ENCODE results near the gene RBM20.

Gene RBM20

DNA sequence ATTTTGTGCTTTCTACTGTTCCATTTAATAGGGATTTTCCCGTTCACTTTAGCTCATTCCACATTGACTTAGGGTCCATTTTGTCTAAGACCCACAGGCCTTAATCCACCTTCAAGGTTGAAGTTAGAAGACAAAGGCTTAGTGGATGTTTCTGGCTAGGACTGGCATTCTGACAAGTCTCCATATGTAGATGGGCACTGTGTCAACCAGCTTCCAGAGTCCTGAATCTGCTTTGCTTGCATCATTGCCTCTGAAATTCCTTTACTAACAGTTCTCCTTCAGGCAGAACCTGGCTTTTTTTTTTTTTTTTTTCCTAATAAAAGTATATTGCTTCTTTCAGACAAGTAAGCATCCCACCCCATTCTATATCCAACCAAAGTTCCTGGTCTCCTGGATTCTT, 158.0 kb downstream of the RBM20 start:
- ATAC-seq = peak; percentile 63
- TF ChIP-seq TCF4 (CRISPR knock-in tag; IDR thresholded peaks at IDR 0.05; ENCODE audit: borderline replicate concordance) (no peak), ISL1 (CRISPR knock-in tag; IDR thresholded peaks at IDR 0.05) (no peak), SNAI2 (CRISPR knock-in tag; IDR thresholded peaks at IDR 0.05) (no peak), CREB5 (CRISPR knock-in tag; IDR thresholded peaks at IDR 0.05; ENCODE audit: low read depth) (no peak), OSR1 (CRISPR knock-in tag; IDR thresholded peaks at IDR 0.05) (no peak), RARB (CRISPR knock-in tag; IDR thresholded peaks at IDR 0.05) (no peak)
- TF ChIP-seq, protein P1, sequence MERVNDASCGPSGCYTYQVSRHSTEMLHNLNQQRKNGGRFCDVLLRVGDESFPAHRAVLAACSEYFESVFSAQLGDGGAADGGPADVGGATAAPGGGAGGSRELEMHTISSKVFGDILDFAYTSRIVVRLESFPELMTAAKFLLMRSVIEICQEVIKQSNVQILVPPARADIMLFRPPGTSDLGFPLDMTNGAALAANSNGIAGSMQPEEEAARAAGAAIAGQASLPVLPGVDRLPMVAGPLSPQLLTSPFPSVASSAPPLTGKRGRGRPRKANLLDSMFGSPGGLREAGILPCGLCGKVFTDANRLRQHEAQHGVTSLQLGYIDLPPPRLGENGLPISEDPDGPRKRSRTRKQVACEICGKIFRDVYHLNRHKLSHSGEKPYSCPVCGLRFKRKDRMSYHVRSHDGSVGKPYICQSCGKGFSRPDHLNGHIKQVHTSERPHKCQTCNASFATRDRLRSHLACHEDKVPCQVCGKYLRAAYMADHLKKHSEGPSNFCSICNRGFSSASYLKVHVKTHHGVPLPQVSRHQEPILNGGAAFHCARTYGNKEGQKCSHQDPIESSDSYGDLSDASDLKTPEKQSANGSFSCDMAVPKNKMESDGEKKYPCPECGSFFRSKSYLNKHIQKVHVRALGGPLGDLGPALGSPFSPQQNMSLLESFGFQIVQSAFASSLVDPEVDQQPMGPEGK (CRISPR knock-in tag; IDR thresholded peaks at IDR 0.05; ENCODE audit: borderline replicate concordance) = no peak

DNA sequence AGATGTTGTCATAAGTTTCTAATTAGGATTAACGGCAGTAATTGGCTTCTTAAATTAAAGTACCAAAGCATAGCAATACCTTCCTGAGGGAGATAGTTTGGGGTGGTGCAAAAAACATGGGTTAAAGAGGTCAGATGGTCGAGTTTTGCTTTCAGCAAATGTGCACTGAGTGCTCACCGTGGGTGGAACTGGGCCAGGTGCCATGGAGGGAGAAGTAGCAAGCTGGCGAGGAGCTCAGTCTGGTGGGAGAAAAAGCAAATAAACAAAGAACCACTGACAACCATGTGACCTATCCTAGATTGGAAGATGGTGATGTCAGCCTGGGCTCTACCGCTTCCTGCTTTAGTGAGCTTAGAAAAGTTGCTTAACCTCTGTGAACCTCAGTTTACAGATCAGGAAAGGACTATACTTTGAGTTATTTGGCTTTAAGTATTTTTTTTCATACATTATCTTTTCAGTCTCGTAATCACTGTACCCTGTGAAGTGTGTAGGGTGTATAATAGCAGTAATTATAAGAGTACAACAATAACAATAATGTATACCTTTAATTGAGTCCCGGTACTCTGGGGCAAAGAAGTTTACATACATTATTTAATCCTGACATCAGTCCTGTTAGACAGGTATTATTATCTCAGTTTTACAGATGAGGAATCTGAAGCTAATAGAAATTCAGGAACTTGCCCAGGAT, 158.6 kb downstream of the RBM20 start:
- ATAC-seq = peak; percentile 70
- no peak for TF ChIP-seq RARB (CRISPR knock-in tag; IDR thresholded peaks at IDR 0.05)
- no peak for TF ChIP-seq CREB5 (CRISPR knock-in tag; IDR thresholded peaks at IDR 0.05; ENCODE audit: low read depth)
- TF ChIP-seq CSDC2 (CRISPR knock-in tag; IDR thresholded peaks at IDR 0.05) = no peak
- no peak for TF ChIP-seq SNAI2 (CRISPR knock-in tag; IDR thresholded peaks at IDR 0.05)
- TF ChIP-seq TOX (CRISPR knock-in tag; IDR thresholded peaks at IDR 0.05; ENCODE audit: borderline replicate concordance) = no peak

GRCh38 chr10:110803239-110803749, 159.2 kb downstream of the RBM20 start:
- ATAC-seq = no peak
- TF ChIP-seq RARB (CRISPR knock-in tag; IDR thresholded peaks at IDR 0.05) = no peak
- TF ChIP-seq TSHZ2 (CRISPR knock-in tag; IDR thresholded peaks at IDR 0.05) = no peak
- TF ChIP-seq ESRRG (CRISPR knock-in tag; IDR thresholded peaks at IDR 0.05) = no peak
- no peak for TF ChIP-seq PPARA (CRISPR knock-in tag; IDR thresholded peaks at IDR 0.05; ENCODE audit: borderline replicate concordance)
- TF ChIP-seq CSRNP3 (CRISPR knock-in tag; IDR thresholded peaks at IDR 0.05) = no peak
- TF ChIP-seq, protein P1 (CRISPR knock-in tag; IDR thresholded peaks at IDR 0.05; ENCODE audit: borderline replicate concordance) = no peak
- TF ChIP-seq ZNF8 (CRISPR knock-in tag; IDR thresholded peaks at IDR 0.05) = no peak

DNA sequence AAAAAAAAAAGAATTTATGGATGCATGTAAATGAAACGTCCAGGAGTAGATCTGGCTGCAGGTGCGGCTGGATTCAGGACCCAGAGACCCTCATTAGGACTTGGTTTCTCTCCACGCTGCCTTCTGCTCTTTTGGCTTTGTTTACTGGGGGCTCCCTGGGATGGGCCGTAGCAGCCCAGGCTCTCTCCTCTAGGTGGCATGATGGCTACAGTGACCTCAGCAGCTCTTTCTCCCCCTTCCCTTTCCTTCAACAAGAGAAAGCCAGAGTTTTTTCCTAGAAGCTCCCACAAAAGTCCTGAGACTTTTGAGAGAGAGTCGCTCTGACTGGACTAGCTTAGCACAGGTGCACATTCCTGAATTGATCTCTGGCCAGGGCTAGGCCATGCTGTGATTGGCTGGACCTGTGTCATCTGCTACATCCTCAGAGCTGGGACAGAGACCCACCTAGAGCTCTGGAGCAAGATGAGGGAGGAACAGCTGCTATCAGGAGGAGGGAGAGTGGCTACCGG, 159.7 kb downstream of the RBM20 start:
- TF ChIP-seq CREB5 (CRISPR knock-in tag; IDR thresholded peaks at IDR 0.05; ENCODE audit: low read depth) = no peak
- TF ChIP-seq TCF4 (CRISPR knock-in tag; IDR thresholded peaks at IDR 0.05; ENCODE audit: borderline replicate concordance) = no peak
- no peak for TF ChIP-seq ZFP3 (CRISPR knock-in tag; IDR thresholded peaks at IDR 0.05)
- TF ChIP-seq PPARA (CRISPR knock-in tag; IDR thresholded peaks at IDR 0.05; ENCODE audit: borderline replicate concordance) = no peak
- TF ChIP-seq OSR1 (CRISPR knock-in tag; IDR thresholded peaks at IDR 0.05) = no peak
- TF ChIP-seq, protein P1 (CRISPR knock-in tag; IDR thresholded peaks at IDR 0.05; ENCODE audit: borderline replicate concordance) = no peak
- TF ChIP-seq ZC3H10 (CRISPR knock-in tag; IDR thresholded peaks at IDR 0.05) = no peak
- TF ChIP-seq RARB (CRISPR knock-in tag; IDR thresholded peaks at IDR 0.05) = no peak
- TF ChIP-seq ZNF565 (CRISPR knock-in tag; conservative IDR thresholded peaks at IDR 0.05; ENCODE audit: low read depth) = no peak
- no peak for TF ChIP-seq ZFP30 (CRISPR knock-in tag; IDR thresholded peaks at IDR 0.05)
- TF ChIP-seq SNAI2 (CRISPR knock-in tag; IDR thresholded peaks at IDR 0.05) = no peak
- ATAC-seq = peak; percentile 93

All from SK-N-SH treated with all-trans-retinoic acid at 6 μM for 48 hours (cell line).